IMR-90 (cell line): ENCODE results near the gene ZNF177. TPM values are rescaled to one million over a fixed set of nuclear protein-coding genes. Genes with fewer than 3 reads are reported as not detected.

Source experiments
- ATAC-seq: fragments of 200-7000 bp; cut with Tn5 transposase; 2 replicates; pipeline ENCODE4 v1.9.1; 2020; ENCODE audit warnings: low read depth, mild to moderate bottlenecking, moderate library complexity
- BruUV-seq: library from RNA; stranded (reverse); fragments of 400-500 nt; replicated peaks from 2 replicates; lab custom pipeline; 2021; lab: Mats Ljungman, UMichigan
- CTCF ChIA-PET: fragments of 300-600 bp; formaldehyde crosslinking; extraction: SDS; loops from one replicate; lab custom pipeline; 2021; ENCODE audit warnings: antibody characterized with exemption; lab: Yijun Ruan, JAX
- POLR2A ChIA-PET: fragments of 300-600 bp; sonication (Branson Sonifier 250); formaldehyde crosslinking; loops from one replicate; lab custom pipeline; 2022; ENCODE audit warnings: antibody characterized with exemption; ENCODE audit not compliant: unreplicated experiment; lab: Charles Lee
- DNase-seq: peaks from one replicate; pipeline ENCODE4 v3.0.0; 2013
- H2AFZ ChIP-seq: replicated peaks from 2 replicates; pipeline ENCODE3; 2013; ENCODE audit warnings: low read length, mild to moderate bottlenecking; ENCODE audit not compliant: poor library complexity
- H2AK5ac ChIP-seq: 2 replicates; pipeline ENCODE4 v1.6.1; 2013; ENCODE audit warnings: low read depth, low read length, inconsistent platforms
- H2AK9ac ChIP-seq: replicated peaks from 2 replicates; pipeline ENCODE3; 2013; ENCODE audit warnings: mild to moderate bottlenecking, low read depth, low read length, moderate library complexity; ENCODE audit not compliant: poor library complexity
- H2BK120ac ChIP-seq: 2 replicates; pipeline ENCODE4 v1.6.1; 2013; ENCODE audit warnings: low read depth, low read length, inconsistent platforms
- H2BK15ac ChIP-seq: 3 replicates; pipeline ENCODE4 v1.6.1; 2013; ENCODE audit warnings: low read depth, low read length, inconsistent platforms
- H2BK20ac ChIP-seq: 2 replicates; pipeline ENCODE4 v1.6.1; 2013; ENCODE audit warnings: low read depth, mild to moderate bottlenecking, inconsistent platforms, low read length, moderate library complexity
- H2BK5ac ChIP-seq: 2 replicates; pipeline ENCODE4 v1.6.1; 2013; ENCODE audit warnings: mild to moderate bottlenecking, low read depth, low read length, inconsistent platforms; ENCODE audit not compliant: poor library complexity, severe bottlenecking
- H3K14ac ChIP-seq: replicated peaks from 2 replicates; pipeline ENCODE4 v1.6.1; 2013; ENCODE audit warnings: low read depth, low read length, inconsistent platforms
- H3K18ac ChIP-seq: 2 replicates; pipeline ENCODE4 v1.6.1; 2013; ENCODE audit warnings: low read depth, low read length, control low read depth
- H3K23ac ChIP-seq: 2 replicates; pipeline ENCODE4 v1.6.1; 2013; ENCODE audit warnings: low read depth, low read length, inconsistent platforms
- H3K27ac ChIP-seq: 2 replicates; pipeline ENCODE4 v1.5.1; 2013; ENCODE audit warnings: mild to moderate bottlenecking, control low read depth, low read length; ENCODE audit not compliant: insufficient read depth
- H3K27me3 ChIP-seq: 2 replicates; pipeline ENCODE4 v1.6.1; 2013; ENCODE audit warnings: low read length; ENCODE audit not compliant: control insufficient read depth, insufficient read depth
- H3K36me3 ChIP-seq: 2 replicates; pipeline ENCODE4 v1.6.1; 2013; ENCODE audit warnings: low read length, mixed read lengths; ENCODE audit not compliant: control insufficient read depth, insufficient read depth
- H3K4ac ChIP-seq: 2 replicates; pipeline ENCODE4 v1.6.1; 2013; ENCODE audit warnings: low read depth, low read length, inconsistent platforms
- H3K4me1 ChIP-seq: 2 replicates; pipeline ENCODE4 v1.6.1; 2013; ENCODE audit warnings: low read length, mixed read lengths; ENCODE audit not compliant: control insufficient read depth, insufficient read depth
- H3K4me2 ChIP-seq: 2 replicates; pipeline ENCODE4 v1.6.1; 2013; ENCODE audit warnings: low read depth, mild to moderate bottlenecking, control low read depth, low read length, moderate library complexity
- H3K4me3 ChIP-seq: 2 replicates; pipeline ENCODE4 v1.5.1; 2013; ENCODE audit warnings: low read depth, mild to moderate bottlenecking, control low read depth, low read length, moderate library complexity; ENCODE audit not compliant: insufficient read depth
- H3K56ac ChIP-seq: 2 replicates; pipeline ENCODE4 v1.6.1; 2013; ENCODE audit warnings: low read length, inconsistent platforms; ENCODE audit not compliant: insufficient read depth; ENCODE audit errors: extremely low read depth
- H3K79me1 ChIP-seq, 2 experiments: 2 replicates each; pipeline ENCODE4 v1.6.1; 2013; ENCODE audit warnings: low read length in 2 of 2, inconsistent platforms in 1 of 2, low read depth in 1 of 2
- H3K9ac ChIP-seq: 2 replicates; pipeline ENCODE4 v1.6.1; 2013; ENCODE audit warnings: low read depth, low read length, control low read depth
- H3K9me1 ChIP-seq: 2 replicates; pipeline ENCODE4 v1.6.1; 2013; ENCODE audit warnings: low read length, inconsistent platforms; ENCODE audit not compliant: insufficient read depth
- H3K9me3 ChIP-seq: 2 replicates; pipeline ENCODE4 v1.6.1; 2013; ENCODE audit warnings: low read length; ENCODE audit not compliant: control insufficient read depth, insufficient read depth
- H4K20me1 ChIP-seq: 2 replicates; pipeline ENCODE4 v1.6.1; 2013; ENCODE audit warnings: low read length, inconsistent platforms; ENCODE audit not compliant: insufficient read depth
- H4K5ac ChIP-seq: 2 replicates; pipeline ENCODE4 v1.6.1; 2013; ENCODE audit warnings: mild to moderate bottlenecking, low read depth, low read length, control low read depth
- H4K8ac ChIP-seq, 2 experiments: 2 replicates each; pipeline ENCODE4 v1.6.1; 2013; ENCODE audit warnings: low read depth in 2 of 2, low read length in 2 of 2, control low read depth in 1 of 2, inconsistent platforms in 1 of 2
- H4K91ac ChIP-seq: 2 replicates; pipeline ENCODE4 v1.6.1; 2013; ENCODE audit warnings: low read depth, low read length, inconsistent platforms; ENCODE audit not compliant: insufficient read depth
- MAFK ChIP-seq: IDR thresholded peaks from 2 replicates; pipeline ENCODE4 v1.6.1; 2012; ENCODE audit warnings: low read depth, low read length, improper control_type of control experiment
- MAZ ChIP-seq: IDR thresholded peaks from 2 replicates; pipeline ENCODE4 v1.6.1; 2012; ENCODE audit warnings: low read depth, mild to moderate bottlenecking, low read length, improper control_type of control experiment, moderate library complexity, borderline replicate concordance
- WGBS, 2 experiments: methylation state at CpG; one replicate each; pipeline versions ENCODE4 v1.1.5 to v1.1.7; 2013; ENCODE audit warnings: missing lambda C conversion rate in 2 of 2; ENCODE audit not compliant: insufficient read length in 1 of 2; ENCODE audit errors: extremely low coverage in 2 of 2; 5-methylcytosine and 5-hydroxymethylcytosine counted together
- dilution Hi-C: fragments of 300-500 bp; cut with HindIII; formaldehyde crosslinking; loops from one replicate; pipeline ENCODE4 v1.14.3; 2018; ENCODE audit warnings: low sequenced_read_pairs; ENCODE audit not compliant: unreplicated experiment
- in situ Hi-C: fragments of 300-500 bp; cut with MboI; formaldehyde crosslinking; loops from 3 replicates; pipeline ENCODE4 v1.14.3; 2019; ENCODE audit warnings: low sequenced_read_pairs, inconsistent platforms, mixed read lengths
- intact Hi-C: fragments of 100-400 bp; cut with micrococcal nuclease; formaldehyde crosslinking; loops from 2 replicates; pipeline ENCODE4 v1.10.0; 2022
- polyA plus RNA-seq, 3 experiments: library from polyadenylated mRNA; depleted of rRNA; stranded (reverse); fragments of >200 nt; gene quantifications; 2 replicates each; pipeline ENCODE4 v1.2.3, GENCODE V29; 2012; ENCODE audit warnings: low replicate concordance in 1 of 3
- total RNA-seq: library from RNA; depleted of rRNA; stranded (reverse); fragments of >200 nt; gene quantifications from 2 replicates; pipeline ENCODE4 v1.2.3, GENCODE V29; 2012

Gene ZNF177
- total and polyA plus RNA-seq, 2 of the 4 experiments (the other 2 are of a cell fraction), result 0.87 to 1.1 TPM

DNA sequence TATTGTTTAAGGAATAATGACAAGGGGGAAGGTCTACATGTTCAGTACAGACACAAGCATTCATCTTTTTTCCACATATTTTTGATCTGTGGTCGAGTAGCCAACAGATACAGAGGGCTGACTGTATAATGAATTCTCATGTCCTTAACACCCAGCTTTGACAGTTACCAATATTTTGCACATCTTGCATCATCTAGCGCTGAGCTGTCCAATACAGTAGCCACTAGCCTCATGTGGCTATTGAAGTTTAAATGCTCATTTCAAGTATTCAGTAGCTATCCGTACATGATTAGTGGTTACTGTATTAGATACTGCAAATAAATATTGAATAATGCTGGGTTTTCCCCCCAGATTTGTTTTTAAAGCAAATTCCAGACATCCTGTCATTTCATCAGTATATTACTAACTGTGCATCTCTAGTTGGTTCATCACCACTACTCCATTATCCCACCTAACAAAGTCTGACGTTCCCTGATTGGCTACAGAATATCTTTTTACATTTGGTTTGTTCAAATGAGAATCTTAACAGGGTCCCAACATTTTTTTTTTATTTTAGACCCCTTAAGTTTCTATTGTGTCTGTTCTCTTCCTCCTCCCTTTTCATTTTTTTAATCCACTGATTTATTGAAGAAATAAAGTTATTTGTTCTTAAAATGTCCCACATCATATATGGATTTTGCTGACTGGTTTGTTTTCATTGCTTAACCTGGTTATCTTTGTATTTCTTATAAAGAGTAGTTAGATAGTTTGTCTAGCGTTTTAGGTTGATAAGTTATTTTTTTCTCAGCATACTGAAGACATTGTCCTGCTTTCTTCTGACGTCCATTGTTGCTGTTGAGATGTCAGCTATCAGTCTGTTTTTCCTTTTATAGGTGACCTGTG, 8.2 kb downstream of the ZNF177 start:
- no peaks in the 10 kb centered on the region for H3K27me3 ChIP-seq
- H3K4me3 ChIP-seq, result no peak overlapping the region
- H2BK5ac ChIP-seq, result no peak overlapping the region
- no peak overlapping the region for H2BK15ac ChIP-seq
- H3K4me2 ChIP-seq, result no peak overlapping the region
- no peaks in the 10 kb centered on the region for H4K20me1 ChIP-seq
- ATAC-seq, result no peak
- intact Hi-C loops (no loop called here), in situ Hi-C loops (no loop called here), dilution Hi-C loops (no loop called here)
- H2BK20ac ChIP-seq, result no peak overlapping the region
- H3K4me1 ChIP-seq, result no peaks in the 10 kb centered on the region
- no peak overlapping the region for H3K4ac ChIP-seq
- TF ChIP-seq MAZ, result no peak
- peak; percentile 77 for TF ChIP-seq MAFK
- H4K5ac ChIP-seq, result no peak overlapping the region
- H3K79me1 ChIP-seq, result no peaks in the 10 kb centered on the region
- H2AK5ac ChIP-seq, result no peak overlapping the region
- H3K9me3 ChIP-seq, result peaks cover 31% of the 10 kb centered on the region
- no peak overlapping the region for H3K9ac ChIP-seq
- WGBS, 2 experiments, result no CpG with 5 or more reads among the region's 6 CpGs
- DNase-seq, result no peak
- peaks cover 2% of the 10 kb centered on the region for H3K36me3 ChIP-seq
- H4K8ac ChIP-seq, result no peak overlapping the region
- H3K27ac ChIP-seq, result no peak overlapping the region
- H3K56ac ChIP-seq, result no peak overlapping the region
- POLR2A ChIA-PET, result no interaction called here
- no peaks in the 10 kb centered on the region for H3K9me1 ChIP-seq
- H2AK9ac ChIP-seq, result no peak overlapping the region
- CTCF ChIA-PET, result no interaction called here
- no peak overlapping the region for H3K14ac ChIP-seq
- BruUV-seq, result no TSS peak
- H3K18ac ChIP-seq, result no peak overlapping the region
- H4K91ac ChIP-seq, result no peak overlapping the region
- no peak overlapping the region for H3K23ac ChIP-seq
- no peak overlapping the region for H2AFZ ChIP-seq
- H2BK120ac ChIP-seq, result no peak overlapping the region
